HepG2 (cell line): ENCODE measurements around the gene HDAC5. TPM values are rescaled to one million over a fixed set of nuclear protein-coding genes. Genes with fewer than 3 reads are reported as not detected.

Experiments used
- ARNT ChIP-seq: fragments of 450-650 bp; IDR thresholded peaks from 2 replicates; pipeline ENCODE4 v1.6.1; 2017
- CC2D1A ChIP-seq: sonication (generic); formaldehyde crosslinking; IDR thresholded peaks from 2 replicates; pipeline ENCODE4 v1.8.1; 2023; ENCODE audit warnings: mild to moderate bottlenecking, missing genetic modification reagents
- EHMT2 ChIP-seq: fragments of 200-600 bp; sonication (generic); IDR thresholded peaks from 2 replicates; pipeline ENCODE4 v1.7.0; 2017; ENCODE audit warnings: antibody characterized with exemption, low read depth, low read length, borderline replicate concordance
- GATA4 ChIP-seq: sonication (generic); IDR thresholded peaks from 2 replicates; pipeline ENCODE4 v1.6.1; 2016; ENCODE audit warnings: antibody characterized with exemption, low read depth, borderline replicate concordance
- GATAD1 ChIP-seq: IDR thresholded peaks from 2 replicates; pipeline ENCODE4 v1.6.1; 2016; ENCODE audit warnings: missing genetic modification reagents, missing compliant biosample characterization
- GATAD2A ChIP-seq: IDR thresholded peaks from 2 replicates; pipeline ENCODE4 v1.6.1; 2016
- KAT8 ChIP-seq: IDR thresholded peaks from 2 replicates; pipeline ENCODE4 v1.6.1; 2016; ENCODE audit warnings: missing genetic modification reagents, missing compliant biosample characterization
- KLF6 ChIP-seq: IDR thresholded peaks from 2 replicates; pipeline ENCODE4 v1.8.0; 2016; ENCODE audit warnings: missing biosample characterization, missing genetic modification reagents
- KMT2A ChIP-seq: sonication (generic); formaldehyde crosslinking; IDR thresholded peaks from 2 replicates; pipeline ENCODE4 v1.4.0; 2020; ENCODE audit warnings: missing genetic modification reagents
- MEF2D ChIP-seq: sonication (generic); formaldehyde crosslinking; IDR thresholded peaks from 2 replicates; pipeline ENCODE4 v1.5.1; 2020; ENCODE audit warnings: mild to moderate bottlenecking, missing genetic modification reagents
- NR2F1 ChIP-seq, 2 experiments: fragments of 450-650 bp in 1 of 2; formaldehyde crosslinking in 1 of 2; IDR thresholded peaks; 2 replicates each; pipeline versions ENCODE4 v1.5.0 to v1.6.1; 2016 to 2020; ENCODE audit warnings: mild to moderate bottlenecking in 1 of 2, missing compliant biosample characterization in 1 of 2, missing genetic modification reagents in 1 of 2, moderate library complexity in 1 of 2
- SIX4 ChIP-seq: sonication (generic); formaldehyde crosslinking; IDR thresholded peaks from 2 replicates; pipeline ENCODE4 v1.4.0; 2020; ENCODE audit warnings: missing genetic modification reagents
- SKI ChIP-seq: fragments of 450-650 bp; IDR thresholded peaks from one replicate; pipeline ENCODE4 v1.6.1; 2018; ENCODE audit warnings: mild to moderate bottlenecking; ENCODE audit not compliant: partially characterized antibody
- TBL1XR1 ChIP-seq: fragments of 150-350 bp; IDR thresholded peaks from 2 replicates; pipeline ENCODE4 v1.6.1; 2014; ENCODE audit warnings: borderline replicate concordance, low read length; ENCODE audit not compliant: partially characterized antibody
- TBP ChIP-seq: sonication (generic); formaldehyde crosslinking; IDR thresholded peaks from 2 replicates; pipeline ENCODE4 v1.5.0; 2020; ENCODE audit warnings: missing genetic modification reagents
- TCF7L2 ChIP-seq: IDR thresholded peaks from 2 replicates; pipeline ENCODE4 v1.6.1; 2011; ENCODE audit warnings: mild to moderate bottlenecking, low read depth, low read length, moderate library complexity
- ZNF282 ChIP-seq: fragments of 450-650 bp; IDR thresholded peaks from 2 replicates; pipeline ENCODE4 v1.6.1; 2018; ENCODE audit not compliant: partially characterized antibody
- ZNF564 ChIP-seq: sonication (generic); formaldehyde crosslinking; IDR thresholded peaks from 2 replicates; pipeline ENCODE4 v1.8.1; 2023; ENCODE audit warnings: mild to moderate bottlenecking, missing genetic modification reagents
- ZNF577 ChIP-seq: sonication (generic); formaldehyde crosslinking; IDR thresholded peaks from 2 replicates; pipeline ENCODE4 v1.4.0; 2020; ENCODE audit warnings: mild to moderate bottlenecking, low read depth, missing genetic modification reagents, borderline replicate concordance
- ZNF674 ChIP-seq: sonication (generic); formaldehyde crosslinking; IDR thresholded peaks from 2 replicates; pipeline ENCODE4 v1.5.0; 2020; ENCODE audit warnings: low read depth, mild to moderate bottlenecking, missing genetic modification reagents
- polyA plus RNA-seq, 8 experiments: library from polyadenylated mRNA; depleted of rRNA in 3 of 8; stranded (reverse) in 7 of 8; unstranded in 1 of 8; fragments of >200 nt; fragmentation: Illumina TruSeq in 4 of 8; extraction: Trizol in 4 of 8; gene quantifications; 2 replicates each; pipeline versions ENCODE4 v1.2.1 to v1.2.3, GENCODE V29; 2011 to 2016; ENCODE audit warnings: low read depth in 4 of 8, missing spikeins in 1 of 8, mixed read lengths in 1 of 8; ENCODE audit not compliant: insufficient read depth in 1 of 8
- total RNA-seq, 5 experiments: library from RNA; depleted of rRNA; stranded (reverse); fragments of >200 nt; fragmentation: Illumina TruSeq; extraction: Trizol; gene quantifications; 2 replicates each; pipeline ENCODE4 v1.2.3, GENCODE V29; 2016; ENCODE audit warnings: low read depth in 1 of 5
- TF ChIP-seq, protein P1 (sequence below): sonication (generic); formaldehyde crosslinking; IDR thresholded peaks from 2 replicates; pipeline ENCODE4 v1.4.0; 2020; ENCODE audit warnings: mild to moderate bottlenecking, missing genetic modification reagents
- TF ChIP-seq, protein P2 (sequence below): sonication (generic); formaldehyde crosslinking; conservative IDR thresholded peaks from 2 replicates; pipeline ENCODE4 v1.5.0; 2020; ENCODE audit warnings: missing genetic modification reagents
- TF ChIP-seq, protein P3 (sequence below): sonication (generic); formaldehyde crosslinking; conservative IDR thresholded peaks from 2 replicates; pipeline ENCODE4 v1.8.0; 2022; ENCODE audit warnings: mild to moderate bottlenecking, moderate library complexity, missing genetic modification reagents
- TF ChIP-seq, protein P4 (sequence below): sonication (generic); formaldehyde crosslinking; IDR thresholded peaks from 2 replicates; pipeline ENCODE4 v1.5.0; 2020; ENCODE audit warnings: mild to moderate bottlenecking, missing genetic modification reagents

HDAC5 gene
- total and polyA plus RNA-seq, 2 of the 13 experiments (the other 11 are each of a cell fraction or from before 2014, with no cell fraction given), result 46.4 to 85.4 TPM

DNA sequence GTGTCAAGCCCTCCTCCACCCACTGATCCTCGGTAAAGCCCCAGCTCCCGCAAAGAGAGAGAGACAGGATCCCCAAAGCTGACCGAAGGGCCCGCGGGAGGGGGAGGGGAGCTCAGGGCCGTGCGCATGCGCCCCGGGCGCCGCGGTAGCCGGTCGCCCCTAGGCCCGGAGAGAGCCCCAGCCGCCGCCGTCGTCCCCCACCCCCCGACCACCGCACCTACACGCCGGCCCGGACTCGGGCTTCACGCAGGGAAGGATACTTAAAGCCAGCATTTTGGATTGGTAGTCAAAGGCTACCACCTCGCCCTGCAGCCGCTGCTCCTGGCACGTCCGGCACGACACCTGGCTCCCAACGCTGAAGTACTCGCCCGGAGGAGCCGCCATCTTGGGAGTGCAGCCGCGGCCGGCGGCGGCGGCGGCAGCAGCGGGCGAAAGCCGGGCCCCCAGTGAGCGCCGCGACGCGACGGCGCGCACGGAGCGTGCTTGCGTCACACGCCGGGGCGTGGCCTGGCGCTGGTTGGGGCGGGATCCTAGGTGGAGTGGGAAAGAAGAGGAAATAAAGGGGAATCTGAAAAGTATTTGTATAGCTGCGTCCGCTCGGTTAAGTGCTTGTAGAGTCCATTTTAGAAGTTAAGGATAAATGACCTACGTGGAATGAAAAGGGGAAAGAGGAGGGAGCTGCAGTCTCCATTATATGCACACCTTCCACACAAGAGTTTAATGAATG is 57.1 kb downstream of the HDAC5 start, which contains the start of gene LSM12 (continued):
- TF ChIP-seq ZNF577 (CRISPR knock-in tag), result no peak
- TF ChIP-seq ZNF674 (CRISPR knock-in tag), result no peak
- peak; percentile 73 for TF ChIP-seq ZNF564
- TF ChIP-seq GATAD2A, result no peak
- no peak for TF ChIP-seq MEF2D (CRISPR knock-in tag)
- TF ChIP-seq CC2D1A, result no peak
- TF ChIP-seq NR2F1 (CRISPR knock-in tag; IDR thresholded peaks at IDR 0.05), result no peak
- TF ChIP-seq KMT2A, result no peak
- no peak for TF ChIP-seq ARNT
- TF ChIP-seq, protein P1, sequence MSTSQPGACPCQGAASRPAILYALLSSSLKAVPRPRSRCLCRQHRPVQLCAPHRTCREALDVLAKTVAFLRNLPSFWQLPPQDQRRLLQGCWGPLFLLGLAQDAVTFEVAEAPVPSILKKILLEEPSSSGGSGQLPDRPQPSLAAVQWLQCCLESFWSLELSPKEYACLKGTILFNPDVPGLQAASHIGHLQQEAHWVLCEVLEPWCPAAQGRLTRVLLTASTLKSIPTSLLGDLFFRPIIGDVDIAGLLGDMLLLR (CRISPR knock-in tag), result peak; percentile 62; the same call in 1 of the 2 replicates
- TF ChIP-seq TBL1XR1, result no peak
- no peak for TF ChIP-seq ZNF282
- no peak for TF ChIP-seq EHMT2
- no peak for TF ChIP-seq SIX4 (CRISPR knock-in tag)
- peak; percentile 37; the same call in 1 of the 2 replicates for TF ChIP-seq GATAD1
- TF ChIP-seq SKI, result peak; percentile 86
- 0 out of 2 replicates have a peak, but pooled peaks have one; percentile 60 for TF ChIP-seq KAT8
- TF ChIP-seq, protein P2, sequence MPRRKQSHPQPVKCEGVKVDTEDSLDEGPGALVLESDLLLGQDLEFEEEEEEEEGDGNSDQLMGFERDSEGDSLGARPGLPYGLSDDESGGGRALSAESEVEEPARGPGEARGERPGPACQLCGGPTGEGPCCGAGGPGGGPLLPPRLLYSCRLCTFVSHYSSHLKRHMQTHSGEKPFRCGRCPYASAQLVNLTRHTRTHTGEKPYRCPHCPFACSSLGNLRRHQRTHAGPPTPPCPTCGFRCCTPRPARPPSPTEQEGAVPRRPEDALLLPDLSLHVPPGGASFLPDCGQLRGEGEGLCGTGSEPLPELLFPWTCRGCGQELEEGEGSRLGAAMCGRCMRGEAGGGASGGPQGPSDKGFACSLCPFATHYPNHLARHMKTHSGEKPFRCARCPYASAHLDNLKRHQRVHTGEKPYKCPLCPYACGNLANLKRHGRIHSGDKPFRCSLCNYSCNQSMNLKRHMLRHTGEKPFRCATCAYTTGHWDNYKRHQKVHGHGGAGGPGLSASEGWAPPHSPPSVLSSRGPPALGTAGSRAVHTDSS (CRISPR knock-in tag), result no peak
- no peak for TF ChIP-seq KLF6 (CRISPR knock-in tag)
- TF ChIP-seq GATA4, result no peak
- TF ChIP-seq, protein P3, sequence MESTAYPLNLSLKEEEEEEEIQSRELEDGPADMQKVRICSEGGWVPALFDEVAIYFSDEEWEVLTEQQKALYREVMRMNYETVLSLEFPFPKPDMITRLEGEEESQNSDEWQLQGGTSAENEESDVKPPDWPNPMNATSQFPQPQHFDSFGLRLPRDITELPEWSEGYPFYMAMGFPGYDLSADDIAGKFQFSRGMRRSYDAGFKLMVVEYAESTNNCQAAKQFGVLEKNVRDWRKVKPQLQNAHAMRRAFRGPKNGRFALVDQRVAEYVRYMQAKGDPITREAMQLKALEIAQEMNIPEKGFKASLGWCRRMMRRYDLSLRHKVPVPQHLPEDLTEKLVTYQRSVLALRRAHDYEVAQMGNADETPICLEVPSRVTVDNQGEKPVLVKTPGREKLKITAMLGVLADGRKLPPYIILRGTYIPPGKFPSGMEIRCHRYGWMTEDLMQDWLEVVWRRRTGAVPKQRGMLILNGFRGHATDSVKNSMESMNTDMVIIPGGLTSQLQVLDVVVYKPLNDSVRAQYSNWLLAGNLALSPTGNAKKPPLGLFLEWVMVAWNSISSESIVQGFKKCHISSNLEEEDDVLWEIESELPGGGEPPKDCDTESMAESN, result peak; percentile 86
- no peak for TF ChIP-seq TBP (CRISPR knock-in tag)
- TF ChIP-seq, protein P4, sequence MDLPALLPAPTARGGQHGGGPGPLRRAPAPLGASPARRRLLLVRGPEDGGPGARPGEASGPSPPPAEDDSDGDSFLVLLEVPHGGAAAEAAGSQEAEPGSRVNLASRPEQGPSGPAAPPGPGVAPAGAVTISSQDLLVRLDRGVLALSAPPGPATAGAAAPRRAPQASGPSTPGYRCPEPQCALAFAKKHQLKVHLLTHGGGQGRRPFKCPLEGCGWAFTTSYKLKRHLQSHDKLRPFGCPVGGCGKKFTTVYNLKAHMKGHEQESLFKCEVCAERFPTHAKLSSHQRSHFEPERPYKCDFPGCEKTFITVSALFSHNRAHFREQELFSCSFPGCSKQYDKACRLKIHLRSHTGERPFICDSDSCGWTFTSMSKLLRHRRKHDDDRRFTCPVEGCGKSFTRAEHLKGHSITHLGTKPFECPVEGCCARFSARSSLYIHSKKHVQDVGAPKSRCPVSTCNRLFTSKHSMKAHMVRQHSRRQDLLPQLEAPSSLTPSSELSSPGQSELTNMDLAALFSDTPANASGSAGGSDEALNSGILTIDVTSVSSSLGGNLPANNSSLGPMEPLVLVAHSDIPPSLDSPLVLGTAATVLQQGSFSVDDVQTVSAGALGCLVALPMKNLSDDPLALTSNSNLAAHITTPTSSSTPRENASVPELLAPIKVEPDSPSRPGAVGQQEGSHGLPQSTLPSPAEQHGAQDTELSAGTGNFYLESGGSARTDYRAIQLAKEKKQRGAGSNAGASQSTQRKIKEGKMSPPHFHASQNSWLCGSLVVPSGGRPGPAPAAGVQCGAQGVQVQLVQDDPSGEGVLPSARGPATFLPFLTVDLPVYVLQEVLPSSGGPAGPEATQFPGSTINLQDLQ (CRISPR knock-in tag), result no peak; the same call in 1 of the 2 replicates
- no peak for TF ChIP-seq TCF7L2
